HG02678 (cell line): Measurements from ENCODE around the gene HOATZ.

Experiments used
- ATAC-seq: cut with Tn5 transposase; IDR thresholded peaks from one replicate; pipeline ENCODE4 v1.9.1; 2021; ENCODE audit warnings: mild to moderate bottlenecking, moderate library complexity; ENCODE audit not compliant: unreplicated experiment

The HOATZ gene

GRCh38 chr11:111574373-111575225, 60.0 kb downstream of the HOATZ start:
- ATAC-seq = no peak

GRCh38 chr11:111575740-111576139, 61.2 kb downstream of the HOATZ start:
- ATAC-seq = no peak

GRCh38 chr11:111577821-111578220, 63.2 kb downstream of the HOATZ start:
- ATAC-seq = no peak

GRCh38 chr11:111581341-111581740, 66.8 kb downstream of the HOATZ start:
- no peak for ATAC-seq

GRCh38 chr11:111582163-111582562, 67.6 kb downstream of the HOATZ start:
- no peak for ATAC-seq

- ATAC-seq = no peak
Measured at GRCh38 chr11:111582881-111583280, 68.3 kb downstream of the HOATZ start.

GRCh38 chr11:111585371-111585770, 70.8 kb downstream of the HOATZ start:
- ATAC-seq = no peak

GRCh38 chr11:111586388-111586831, 71.8 kb downstream of the HOATZ start:
- no peak for ATAC-seq
